ENCODE data around the gene DHX40. TPM values are rescaled to one million over a fixed set of nuclear protein-coding genes. Genes with fewer than 3 reads are reported as not detected.

The DHX40 gene
- polyA plus RNA-seq, 1 experiment, result 19.0 TPM

- Histone ChIP-seq H3K36me3 (ENCODE audit: control insufficient read depth, insufficient read depth, low read length) (no peaks in the 10 kb centered on the region), H3K4me3 (ENCODE audit: low read depth, low read length) (peak overlapping the region; percentile 89), H3K27me3 (ENCODE audit: control insufficient read depth, insufficient read depth, low read length) (no peaks in the 10 kb centered on the region)
- ChIA-PET CTCF (interaction anchor here (1.9 kb wide), 1 partner anchor 12 kb away, joined by 5 read pairs; no protein-coding TSS in a partner anchor), POLR2A (interaction anchor here (0.5 kb wide), 1 partner anchor 105 kb away, joined by 5 read pairs; no protein-coding TSS in a partner anchor)
- TF ChIP-seq, protein P1, sequence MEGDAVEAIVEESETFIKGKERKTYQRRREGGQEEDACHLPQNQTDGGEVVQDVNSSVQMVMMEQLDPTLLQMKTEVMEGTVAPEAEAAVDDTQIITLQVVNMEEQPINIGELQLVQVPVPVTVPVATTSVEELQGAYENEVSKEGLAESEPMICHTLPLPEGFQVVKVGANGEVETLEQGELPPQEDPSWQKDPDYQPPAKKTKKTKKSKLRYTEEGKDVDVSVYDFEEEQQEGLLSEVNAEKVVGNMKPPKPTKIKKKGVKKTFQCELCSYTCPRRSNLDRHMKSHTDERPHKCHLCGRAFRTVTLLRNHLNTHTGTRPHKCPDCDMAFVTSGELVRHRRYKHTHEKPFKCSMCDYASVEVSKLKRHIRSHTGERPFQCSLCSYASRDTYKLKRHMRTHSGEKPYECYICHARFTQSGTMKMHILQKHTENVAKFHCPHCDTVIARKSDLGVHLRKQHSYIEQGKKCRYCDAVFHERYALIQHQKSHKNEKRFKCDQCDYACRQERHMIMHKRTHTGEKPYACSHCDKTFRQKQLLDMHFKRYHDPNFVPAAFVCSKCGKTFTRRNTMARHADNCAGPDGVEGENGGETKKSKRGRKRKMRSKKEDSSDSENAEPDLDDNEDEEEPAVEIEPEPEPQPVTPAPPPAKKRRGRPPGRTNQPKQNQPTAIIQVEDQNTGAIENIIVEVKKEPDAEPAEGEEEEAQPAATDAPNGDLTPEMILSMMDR (IDR thresholded peaks at IDR 0.05; ENCODE audit: insufficient read depth, low read depth, low read length), result no peak
- DNase-seq (ENCODE audit: low read depth), result no peak
These were observed 55.3 kb downstream of the DHX40 start for GRCh38 chr17:59620518-59621259.

DNA sequence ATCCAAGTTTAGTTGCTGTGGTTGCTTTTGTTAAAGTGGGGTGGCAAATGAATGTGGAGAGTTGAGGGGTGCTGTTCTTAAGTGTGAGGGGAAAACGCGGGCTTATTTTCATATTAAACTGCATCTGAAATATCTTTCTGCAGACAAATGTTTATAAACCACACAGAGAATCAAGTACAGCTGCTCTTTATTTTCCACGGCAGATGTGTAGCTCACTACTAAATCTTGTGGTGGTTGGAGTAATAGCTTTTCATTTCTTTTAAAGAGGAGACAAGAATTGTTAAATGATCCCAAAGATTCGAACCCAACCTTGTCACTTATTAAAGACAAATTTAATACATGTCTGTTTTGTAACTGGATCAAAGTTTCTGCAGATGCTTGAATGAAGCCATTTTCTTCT is 56.4 kb downstream of the DHX40 start:
- Histone ChIP-seq H3K27me3 (ENCODE audit: control insufficient read depth, insufficient read depth, low read length) (no peaks in the 10 kb centered on the region), H3K4me3 (ENCODE audit: low read depth, low read length) (peak overlapping the region; percentile 89), H3K36me3 (ENCODE audit: control insufficient read depth, insufficient read depth, low read length) (no peaks in the 10 kb centered on the region)
- POLR2A ChIA-PET, result no interaction called here
- CTCF ChIA-PET, result no interaction called here
- TF ChIP-seq, protein P1 (IDR thresholded peaks at IDR 0.05; ENCODE audit: insufficient read depth, low read depth, low read length), result no peak
- no peak for DNase-seq (ENCODE audit: low read depth)

DNA sequence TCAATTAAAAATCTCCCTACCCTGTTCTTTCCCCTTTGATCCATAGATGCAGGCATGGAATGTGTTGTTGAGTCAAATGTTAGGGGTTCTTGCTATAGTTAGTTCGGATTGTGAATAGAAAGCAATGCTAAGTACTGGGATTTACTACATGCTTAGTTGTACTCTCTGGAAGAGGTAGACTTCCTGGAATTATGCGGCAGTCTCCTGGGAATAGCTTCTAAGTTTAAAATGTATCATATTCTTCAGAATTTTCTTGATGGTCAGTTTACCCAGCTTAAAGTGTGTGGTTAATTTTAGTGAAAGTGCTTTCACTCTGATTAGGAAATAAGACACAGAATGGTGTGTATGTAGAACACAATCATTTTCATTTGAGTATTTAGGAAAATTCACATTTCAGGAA is 57.7 kb downstream of the DHX40 start:
- TF ChIP-seq, protein P1 (IDR thresholded peaks at IDR 0.05; ENCODE audit: insufficient read depth, low read depth, low read length), result no peak
- no peak overlapping the region for H3K4me3 ChIP-seq (ENCODE audit: low read depth, low read length)

GRCh38 chr17:59626756-59627155 is 61.3 kb downstream of the DHX40 start:
- CTCF ChIA-PET, result no interaction called here
- Histone ChIP-seq H3K27me3 (ENCODE audit: control insufficient read depth, insufficient read depth, low read length) (no peaks in the 10 kb centered on the region), H3K4me3 (ENCODE audit: low read depth, low read length) (no peak overlapping the region), H3K36me3 (ENCODE audit: control insufficient read depth, insufficient read depth, low read length) (no peaks in the 10 kb centered on the region)
- POLR2A ChIA-PET, result interaction anchor here (0.6 kb wide), 1 partner anchor 15 kb away, joined by 11 read pairs; no protein-coding TSS in a partner anchor
- TF ChIP-seq, protein P1 (IDR thresholded peaks at IDR 0.05; ENCODE audit: insufficient read depth, low read depth, low read length), result no peak
- no peak for DNase-seq (ENCODE audit: low read depth)

More for the DNA sequence above, 57.7 kb downstream of the DHX40 start:
- Histone ChIP-seq H3K36me3 (ENCODE audit: control insufficient read depth, insufficient read depth, low read length) (no peaks in the 10 kb centered on the region), H3K27me3 (ENCODE audit: control insufficient read depth, insufficient read depth, low read length) (no peaks in the 10 kb centered on the region)
- no peak for DNase-seq (ENCODE audit: low read depth)
- CTCF ChIA-PET, result no interaction called here
- POLR2A ChIA-PET, result no interaction called here

- DNase-seq (ENCODE audit: low read depth), result no peak
- Histone ChIP-seq H3K36me3 (ENCODE audit: control insufficient read depth, insufficient read depth, low read length) (no peaks in the 10 kb centered on the region), H3K27me3 (ENCODE audit: control insufficient read depth, insufficient read depth, low read length) (no peaks in the 10 kb centered on the region), H3K4me3 (ENCODE audit: low read depth, low read length) (no peak overlapping the region)
- CTCF ChIA-PET, result no interaction called here
- TF ChIP-seq, protein P1 (IDR thresholded peaks at IDR 0.05; ENCODE audit: insufficient read depth, low read depth, low read length), result no peak
- POLR2A ChIA-PET, result interaction anchor here (0.6 kb wide), 1 partner anchor 14 kb away, joined by 11 read pairs; no protein-coding TSS in a partner anchor
These were observed 61.9 kb downstream of the DHX40 start for GRCh38 chr17:59627274-59627673.
